Measurements from ENCODE around the gene RPS13. TPM values are rescaled to one million over a fixed set of nuclear protein-coding genes. Genes with fewer than 3 reads are reported as not detected.
"Not testable (repeated sequence)": the region's sequence is repeated elsewhere in the genome, so short reads cannot be mapped to it uniquely, and the experiment has no call there.

Gene RPS13
- total RNA-seq, 2 experiments from 2014 or later, result 951 to 981 TPM

DNA sequence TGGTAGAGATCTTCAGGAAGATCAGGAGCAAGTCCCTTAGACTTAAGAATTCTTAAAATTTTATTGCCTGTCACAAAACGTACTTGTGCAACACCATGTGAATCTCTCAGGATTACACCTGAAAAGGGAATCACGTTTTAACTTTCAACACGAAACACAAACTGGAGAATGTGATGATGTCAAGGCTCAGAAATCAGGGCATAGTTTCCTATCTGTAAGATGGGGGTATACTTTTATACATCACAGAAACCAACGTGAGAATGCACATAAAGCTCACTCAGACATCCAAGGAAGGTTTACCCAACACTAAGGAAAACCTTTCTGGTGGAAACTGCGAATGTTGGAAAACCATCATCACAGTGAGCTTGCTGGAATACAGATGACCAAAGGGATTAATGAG is 2.0 kb downstream of the RPS13 start:
- Mint-ChIP-seq H3K4me1 (peaks cover 49% of the 10 kb centered on the region), H3K27me3 (no peaks in the 10 kb centered on the region), H3K4me3 (peak overlapping the region; percentile 96), H3K27ac (peak overlapping the region; percentile 96), H3K36me3 (ENCODE audit: low read depth) (peaks cover 56% of the 10 kb centered on the region), H3K9me3 (no peaks in the 10 kb centered on the region)
- POLR2A ChIA-PET, result interaction anchor here (0.8 to 4.3 kb wide), 4 partner anchors 9 to 337 kb away, joined by 3 to 38 read pairs (median 18); partner anchors contain the start of genes C11orf58 and PIK3C2A
- DNase-seq, result no peak
- CTCF ChIA-PET, result interaction anchor here (1.1 to 1.8 kb wide), 5 partner anchors 13 to 462 kb away, joined by 3 to 5 read pairs (median 4); no protein-coding TSS in a partner anchor

- no peaks in the 10 kb centered on the region for H3K9me3 Mint-ChIP-seq
- H3K4me3 Mint-ChIP-seq, result no peak overlapping the region
- H3K4me1 Mint-ChIP-seq, result peaks cover 35% of the 10 kb centered on the region
- no peak for DNase-seq
- peak overlapping the region; percentile 37 for H3K27ac Mint-ChIP-seq
- H3K36me3 Mint-ChIP-seq (ENCODE audit: low read depth), result peaks cover 53% of the 10 kb centered on the region
- H3K27me3 Mint-ChIP-seq, result no peaks in the 10 kb centered on the region
- ChIA-PET CTCF (no interaction called here), POLR2A (no interaction called here)
Measured at GRCh38 chr11:17073370-17074027, 4.0 kb downstream of the RPS13 start.

- H3K36me3 Mint-ChIP-seq (ENCODE audit: low read depth), result peaks cover 3% of the 10 kb centered on the region
- CTCF ChIA-PET, result interaction anchor here (0.7 kb wide), 1 partner anchor 283 kb away, joined by 3 read pairs; no protein-coding TSS in a partner anchor
- DNase-seq, result no peak
- no peak overlapping the region for H3K27ac Mint-ChIP-seq
- no peaks in the 10 kb centered on the region for H3K9me3 Mint-ChIP-seq
- no peaks in the 10 kb centered on the region for H3K27me3 Mint-ChIP-seq
- POLR2A ChIA-PET, result no interaction called here
- H3K4me1 Mint-ChIP-seq, result no peaks in the 10 kb centered on the region
- H3K4me3 Mint-ChIP-seq, result no peak overlapping the region
Measured at GRCh38 chr11:17067417-17067816, 10.1 kb downstream of the RPS13 start.

DNA sequence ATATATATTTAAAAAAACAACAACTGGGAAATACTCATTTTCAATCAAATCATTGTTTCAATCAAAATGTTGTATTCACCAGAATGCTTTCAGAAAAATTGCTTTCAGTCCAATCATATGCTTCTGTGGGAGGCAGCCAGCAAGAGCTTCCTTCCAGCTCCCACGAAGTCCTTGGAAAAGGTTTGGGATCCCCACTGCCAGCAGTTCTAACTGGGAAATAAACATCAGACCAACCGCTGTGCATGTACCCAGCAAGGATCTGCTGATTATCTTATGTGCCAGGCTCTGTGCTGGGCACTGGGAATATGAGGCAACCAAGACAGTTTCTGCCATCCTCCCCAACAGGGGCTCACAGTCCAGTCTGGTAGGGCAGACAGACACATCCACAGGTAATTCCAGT is 10.8 kb downstream of the RPS13 start:
- no peaks in the 10 kb centered on the region for H3K9me3 Mint-ChIP-seq
- POLR2A ChIA-PET, result no interaction called here
- CTCF ChIA-PET, result no interaction called here
- H3K4me1 Mint-ChIP-seq, result no peaks in the 10 kb centered on the region
- no peaks in the 10 kb centered on the region for H3K36me3 Mint-ChIP-seq (ENCODE audit: low read depth)
- DNase-seq, result no peak
- H3K27me3 Mint-ChIP-seq, result no peaks in the 10 kb centered on the region
- H3K27ac Mint-ChIP-seq, result no peak overlapping the region
- no peak overlapping the region for H3K4me3 Mint-ChIP-seq

DNA sequence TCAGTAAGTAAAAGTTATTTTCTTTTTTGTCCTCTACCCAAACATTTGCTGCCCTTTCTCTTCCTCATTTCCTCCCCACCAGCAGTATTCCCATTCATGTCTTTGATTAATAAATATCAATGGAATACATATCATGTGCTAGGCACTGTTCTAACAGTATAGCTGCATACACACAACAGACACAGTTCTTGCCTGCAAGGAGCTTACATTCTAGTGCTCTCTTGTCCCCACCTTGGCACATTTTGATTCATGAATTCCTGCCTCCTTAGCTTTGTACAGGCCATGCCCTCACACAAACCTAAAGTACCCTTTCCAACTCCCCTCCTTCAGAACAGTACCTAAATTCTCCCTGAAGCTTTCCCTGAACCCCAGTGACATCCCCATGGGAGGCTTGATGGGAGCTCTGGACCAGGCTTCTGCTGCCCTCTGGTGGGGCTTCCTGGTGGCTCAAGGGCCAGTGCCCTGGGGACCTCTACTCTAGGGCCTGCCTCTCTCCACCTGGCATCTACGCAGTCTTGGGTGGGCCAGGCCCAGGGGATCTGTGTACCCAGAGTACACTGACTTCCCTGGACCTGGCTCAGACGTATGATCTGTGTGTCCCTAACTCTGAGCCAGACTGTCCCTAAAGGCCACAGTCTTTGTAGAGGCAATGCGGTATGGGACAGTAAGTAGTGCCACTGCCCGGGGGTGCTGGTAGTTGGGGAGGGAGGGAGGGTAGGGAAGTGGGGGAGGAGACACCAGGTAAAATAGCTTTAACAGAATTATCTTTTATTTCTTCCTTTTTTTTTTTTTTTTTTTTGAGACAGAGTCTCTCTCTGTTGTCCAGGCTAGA is 14.1 kb downstream of the RPS13 start:
- Mint-ChIP-seq H3K4me3 (no peak overlapping the region), H3K9me3 (no peaks in the 10 kb centered on the region), H3K27me3 (no peaks in the 10 kb centered on the region), H3K4me1 (no peaks in the 10 kb centered on the region), H3K27ac (no peak overlapping the region), H3K36me3 (ENCODE audit: low read depth) (no peaks in the 10 kb centered on the region)
- POLR2A ChIA-PET, result interaction anchor here (1.1 kb wide), 1 partner anchor 12 kb away, joined by 3 read pairs; no protein-coding TSS in a partner anchor
- CTCF ChIA-PET, result interaction anchor here (0.6 to 3.4 kb wide), 16 partner anchors 13 to 761 kb away, joined by 3 to 24 read pairs (median 5); partner anchors contain the start of gene RPS13
- peak; percentile 55 for DNase-seq

- H3K27ac Mint-ChIP-seq; CTCF ChIA-PET; H3K9me3 Mint-ChIP-seq; H3K4me1 Mint-ChIP-seq; H3K36me3 Mint-ChIP-seq (ENCODE audit: low read depth); POLR2A ChIA-PET; DNase-seq; H3K4me3 Mint-ChIP-seq; H3K27me3 Mint-ChIP-seq: not testable (repeated sequence)
Measured at GRCh38 chr11:17051146-17051545, 26.3 kb downstream of the RPS13 start.

- H3K27me3 Mint-ChIP-seq; H3K9me3 Mint-ChIP-seq; CTCF ChIA-PET; H3K27ac Mint-ChIP-seq; DNase-seq; H3K36me3 Mint-ChIP-seq (ENCODE audit: low read depth); H3K4me1 Mint-ChIP-seq; H3K4me3 Mint-ChIP-seq; POLR2A ChIA-PET: not testable (repeated sequence)
Measured at GRCh38 chr11:17048491-17048890, 29.0 kb downstream of the RPS13 start.

GRCh38 chr11:17046690-17047089 is 30.8 kb downstream of the RPS13 start:
- no peaks in the 10 kb centered on the region for H3K9me3 Mint-ChIP-seq
- CTCF ChIA-PET, result no interaction called here
- no peaks in the 10 kb centered on the region for H3K27me3 Mint-ChIP-seq
- DNase-seq, result no peak
- no peaks in the 10 kb centered on the region for H3K36me3 Mint-ChIP-seq (ENCODE audit: low read depth)
- no peak overlapping the region for H3K27ac Mint-ChIP-seq
- H3K4me1 Mint-ChIP-seq, result no peaks in the 10 kb centered on the region
- POLR2A ChIA-PET, result no interaction called here
- no peak overlapping the region for H3K4me3 Mint-ChIP-seq

GRCh38 chr11:17036666-17037658 is 40.5 kb downstream of the RPS13 start:
- Mint-ChIP-seq H3K9me3 (no peaks in the 10 kb centered on the region), H3K4me3 (no peak overlapping the region), H3K27ac (no peak overlapping the region), H3K27me3 (peaks cover 1% of the 10 kb centered on the region), H3K4me1 (no peaks in the 10 kb centered on the region), H3K36me3 (ENCODE audit: low read depth) (no peaks in the 10 kb centered on the region)
- ChIA-PET CTCF (no interaction called here), POLR2A (no interaction called here)
- no peak for DNase-seq

GRCh38 chr11:17034027-17034426 is 43.4 kb downstream of the RPS13 start:
- DNase-seq; H3K9me3 Mint-ChIP-seq; POLR2A ChIA-PET; H3K4me1 Mint-ChIP-seq; H3K27me3 Mint-ChIP-seq; H3K36me3 Mint-ChIP-seq (ENCODE audit: low read depth); CTCF ChIA-PET; H3K27ac Mint-ChIP-seq; H3K4me3 Mint-ChIP-seq: not testable (repeated sequence)

- POLR2A ChIA-PET, result no interaction called here
- CTCF ChIA-PET, result no interaction called here
- Mint-ChIP-seq H3K4me1 (no peaks in the 10 kb centered on the region), H3K4me3 (no peak overlapping the region), H3K36me3 (ENCODE audit: low read depth) (no peaks in the 10 kb centered on the region), H3K27ac (no peak overlapping the region), H3K27me3 (peaks cover 1% of the 10 kb centered on the region), H3K9me3 (no peaks in the 10 kb centered on the region)
- no peak for DNase-seq
Measured at GRCh38 chr11:17026487-17027082, 50.9 kb downstream of the RPS13 start.

DNA sequence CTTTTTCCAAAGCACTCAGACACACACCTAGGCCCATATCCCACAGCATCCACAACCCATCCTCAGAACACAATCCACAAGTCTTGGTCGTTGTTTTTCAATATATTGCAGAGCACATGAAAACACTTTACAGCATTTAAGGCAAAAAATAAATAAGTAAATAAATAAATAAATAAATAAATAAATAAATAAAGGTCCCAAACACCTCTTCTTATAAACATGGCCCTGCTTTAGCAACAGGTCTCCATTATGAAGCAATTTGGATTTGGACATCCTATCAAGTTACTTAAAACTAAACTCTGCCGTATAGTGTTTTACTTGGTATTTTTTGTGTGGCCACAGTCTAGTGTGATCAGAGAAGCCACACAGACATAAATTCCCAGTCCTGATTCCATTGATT is 52.5 kb downstream of the RPS13 start:
- H3K27ac Mint-ChIP-seq, result no peak overlapping the region
- DNase-seq, result no peak
- POLR2A ChIA-PET, result no interaction called here
- H3K4me3 Mint-ChIP-seq, result no peak overlapping the region
- peaks cover 1% of the 10 kb centered on the region for H3K27me3 Mint-ChIP-seq
- H3K4me1 Mint-ChIP-seq, result no peaks in the 10 kb centered on the region
- no peaks in the 10 kb centered on the region for H3K9me3 Mint-ChIP-seq
- no peaks in the 10 kb centered on the region for H3K36me3 Mint-ChIP-seq (ENCODE audit: low read depth)
- CTCF ChIA-PET, result no interaction called here
